Fibroblast of lung (primary cell): Measurements from ENCODE around the gene TMTC2. TPM values are rescaled to one million over a fixed set of nuclear protein-coding genes. Genes with fewer than 3 reads are reported as not detected.

ENCODE experiments used
- DNase-seq, 2 donors: peaks; one replicate each; pipeline versions ENCODE4 v3.0.0 to v3.0.0-alpha.2; 2010; ENCODE audit warnings: low read depth in 2 of 2
- H2AFZ ChIP-seq: 2 replicates; pipeline ENCODE4 v1.5.1; 2012; ENCODE audit warnings: low read length, control low read depth, inconsistent platforms
- H3K27ac ChIP-seq: 2 replicates; pipeline ENCODE4 v1.5.1; 2011; ENCODE audit warnings: low read length, control low read depth; ENCODE audit not compliant: insufficient read depth
- H3K27me3 ChIP-seq: 2 replicates; pipeline ENCODE4 v1.5.1; 2011; ENCODE audit warnings: mild to moderate bottlenecking, low read length; ENCODE audit not compliant: control insufficient read depth, insufficient read depth
- H3K36me3 ChIP-seq: 2 replicates; pipeline ENCODE4 v1.5.1; 2011; ENCODE audit warnings: low read length; ENCODE audit not compliant: control insufficient read depth, insufficient read depth
- H3K4me1 ChIP-seq: 2 replicates; pipeline ENCODE4 v1.5.1; 2011; ENCODE audit warnings: low read length; ENCODE audit not compliant: control insufficient read depth, insufficient read depth; ENCODE audit errors: extremely low read depth
- H3K4me2 ChIP-seq: 2 replicates; pipeline ENCODE4 v1.5.1; 2011; ENCODE audit warnings: low read length, control low read depth; ENCODE audit not compliant: insufficient read depth; ENCODE audit errors: extremely low read depth
- H3K4me3 ChIP-seq, 4 experiments: fragments of 200-600 bp in 1 of 4; sonication (generic) in 1 of 4; replicated peaks in 1 of 4; 2 replicates each; pipeline ENCODE4 v1.5.1; 2011 to 2016; ENCODE audit warnings: low read length in 4 of 4, low read depth in 3 of 4, mild to moderate bottlenecking in 3 of 4, control low read depth in 2 of 4, inconsistent platforms in 1 of 4, mixed read lengths in 1 of 4; ENCODE audit not compliant: insufficient read depth in 1 of 4; ENCODE audit errors: control extremely low read depth in 1 of 4
- H3K79me2 ChIP-seq: 2 replicates; pipeline ENCODE4 v1.5.1; 2012; ENCODE audit warnings: mild to moderate bottlenecking, low read length, inconsistent platforms; ENCODE audit not compliant: control insufficient read depth, insufficient read depth
- H3K9ac ChIP-seq: 2 replicates; pipeline ENCODE4 v1.5.1; 2011; ENCODE audit warnings: mild to moderate bottlenecking, low read length, control low read depth; ENCODE audit not compliant: insufficient read depth
- H3K9me3 ChIP-seq: 2 replicates; pipeline ENCODE4 v1.5.1; 2012; ENCODE audit warnings: low read depth, low read length; ENCODE audit not compliant: control insufficient read depth, insufficient read depth
- H4K20me1 ChIP-seq: 2 replicates; pipeline ENCODE4 v1.5.1; 2011; ENCODE audit warnings: low read length; ENCODE audit not compliant: control insufficient read depth, insufficient read depth; ENCODE audit errors: extremely low read depth
- CTCF ChIP-seq, 2 donors: IDR thresholded peaks in 1 of 2; conservative IDR thresholded peaks in 1 of 2; 1 replicate in 1 of 2; 2 replicates in 1 of 2; pipeline ENCODE4 v1.5.1; 2011 to 2012; ENCODE audit warnings: low read length in 2 of 2, control low read depth in 1 of 2, inconsistent platforms in 1 of 2, low read depth in 1 of 2, mild to moderate bottlenecking in 1 of 2
- EZH2 ChIP-seq: IDR thresholded peaks from 2 replicates; pipeline ENCODE4 v1.5.1; 2012; ENCODE audit warnings: low read length, control low read depth, mild to moderate bottlenecking; ENCODE audit errors: missing control alignments
- polyA plus RNA-seq, 2 donors: library from polyadenylated mRNA; depleted of rRNA in 1 of 2; stranded (reverse) in 1 of 2; unstranded in 1 of 2; fragments of >200 nt; gene quantifications; 2 replicates each; pipeline ENCODE4 v1.2.1, GENCODE V29; 2011 to 2012; ENCODE audit warnings: missing spikeins in 1 of 2
- total RNA-seq: library from RNA; depleted of rRNA; stranded (reverse); fragments of >200 nt; gene quantifications from 2 replicates; pipeline ENCODE4 v1.2.1, GENCODE V29; 2014

TMTC2 gene
- total and polyA plus RNA-seq, 2 donors (not counting 1 experiment from before 2014, with no cell fraction given), result 3.5 to 9.7 TPM

- Histone ChIP-seq H3K4me2 (no peak overlapping the region), H3K27ac (no peak overlapping the region), H2AFZ (no peak overlapping the region), H3K27me3 (no peaks in the 10 kb centered on the region), H3K4me3 (no peak overlapping the region), H3K79me2 (no peaks in the 10 kb centered on the region), H3K4me1 (no peaks in the 10 kb centered on the region), H4K20me1 (no peaks in the 10 kb centered on the region), H3K9me3 (no peaks in the 10 kb centered on the region), H3K36me3 (no peaks in the 10 kb centered on the region), H3K9ac (no peak overlapping the region)
- DNase-seq, result no peak
- TF ChIP-seq CTCF (conservative IDR thresholded peaks at IDR 0.05 in 1 of 2, IDR thresholded peaks at IDR 0.05 in 1 of 2; ENCODE audit: low read depth in 1 of 2, low read length in 2 of 2) (no peak), EZH2 (no peak)
Observed at GRCh38 chr12:83142914-83143313, 456.2 kb downstream of the TMTC2 start.

- Histone ChIP-seq H3K9me3 (no peaks in the 10 kb centered on the region), H3K4me3 (no peak overlapping the region), H3K4me2 (no peak overlapping the region), H3K27ac (no peak overlapping the region), H2AFZ (no peak overlapping the region), H3K79me2 (no peaks in the 10 kb centered on the region), H3K9ac (no peak overlapping the region), H3K36me3 (no peaks in the 10 kb centered on the region), H4K20me1 (no peaks in the 10 kb centered on the region), H3K27me3 (no peaks in the 10 kb centered on the region), H3K4me1 (no peaks in the 10 kb centered on the region)
- TF ChIP-seq EZH2 (no peak), CTCF (conservative IDR thresholded peaks at IDR 0.05 in 1 of 2, IDR thresholded peaks at IDR 0.05 in 1 of 2; ENCODE audit: low read depth in 1 of 2, low read length in 2 of 2) (no peak)
- no peak for DNase-seq
Observed at GRCh38 chr12:83143950-83144349, 457.2 kb downstream of the TMTC2 start.

GRCh38 chr12:83145325-83145840 is 458.7 kb downstream of the TMTC2 start:
- Histone ChIP-seq H3K27me3 (no peaks in the 10 kb centered on the region), H3K36me3 (no peaks in the 10 kb centered on the region), H3K4me3 (no peak overlapping the region), H3K27ac (no peak overlapping the region), H3K4me1 (no peaks in the 10 kb centered on the region), H3K4me2 (no peak overlapping the region), H3K79me2 (no peaks in the 10 kb centered on the region), H3K9ac (no peak overlapping the region), H3K9me3 (no peaks in the 10 kb centered on the region), H4K20me1 (no peaks in the 10 kb centered on the region), H2AFZ (no peak overlapping the region)
- no peak for DNase-seq
- no peak for TF ChIP-seq EZH2
- no peak for TF ChIP-seq CTCF (conservative IDR thresholded peaks at IDR 0.05 in 1 of 2, IDR thresholded peaks at IDR 0.05 in 1 of 2; ENCODE audit: low read depth in 1 of 2, low read length in 2 of 2)
